ENCODE data around the gene MYH6. TPM values are rescaled to one million over a fixed set of nuclear protein-coding genes. Genes with fewer than 3 reads are reported as not detected.

Gene MYH6
- total RNA-seq, 1 experiment from 2014 or later: not detected

DNA sequence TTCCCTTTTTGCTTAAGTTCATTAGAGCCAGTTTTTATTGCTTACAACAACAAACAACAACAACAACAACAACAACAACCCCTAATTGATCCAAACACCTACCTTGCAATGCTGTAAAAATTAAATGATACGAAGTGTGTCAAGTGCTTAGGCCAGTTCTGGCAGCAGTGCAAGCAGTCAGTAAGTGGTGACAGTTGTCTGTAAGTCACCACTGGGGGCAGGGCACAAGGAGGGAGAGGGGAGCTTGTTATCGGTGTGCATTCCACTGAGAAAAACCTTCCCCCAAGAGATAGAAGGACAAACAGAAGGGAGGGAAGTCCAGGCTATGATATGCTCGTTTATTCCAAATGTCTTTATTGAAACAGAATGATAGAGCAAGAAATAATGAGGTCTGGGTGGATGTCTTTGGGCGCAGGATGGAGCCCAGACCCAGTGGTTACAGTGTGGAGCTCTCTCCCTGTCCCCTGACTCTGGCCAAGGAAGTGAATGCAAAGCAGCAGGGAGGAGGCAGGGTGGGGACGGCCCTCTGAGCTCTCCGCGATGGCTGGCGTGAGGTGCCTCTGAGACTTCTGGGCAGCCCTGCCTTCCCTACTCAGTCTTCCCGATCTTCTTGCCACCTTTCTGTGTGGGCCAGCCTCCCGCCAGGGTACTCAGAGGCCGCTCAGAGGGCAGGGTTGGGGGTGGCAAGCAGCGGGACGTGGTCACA lies 61.9 kb downstream of the MYH6 start:
- H4K20me1 ChIP-seq (ENCODE audit: insufficient read depth, low read depth, low read length): no peaks in the 10 kb centered on the region
- H2AFZ ChIP-seq (ENCODE audit: low read length): no peak overlapping the region
- H3K4me2 ChIP-seq (ENCODE audit: low read depth, low read length, poor library complexity, severe bottlenecking): no peak overlapping the region
- H3K9me3 ChIP-seq (ENCODE audit: low read length): no peaks in the 10 kb centered on the region
- DNase-seq: no peak
- H3K27me3 ChIP-seq (ENCODE audit: low read length): no peaks in the 10 kb centered on the region
- no peaks in the 10 kb centered on the region for H3K36me3 ChIP-seq (ENCODE audit: insufficient read depth, low read length)
- no peaks in the 10 kb centered on the region for H3K4me1 ChIP-seq (ENCODE audit: low read length)
- no peaks in the 10 kb centered on the region for H3K79me2 ChIP-seq (ENCODE audit: low read length)
- no peak overlapping the region for H3K27ac ChIP-seq (ENCODE audit: low read length)
- H3K4me3 ChIP-seq (ENCODE audit: low read length): no peak overlapping the region
- H3K9ac ChIP-seq (ENCODE audit: low read length): no peak overlapping the region
- H3K9me2 ChIP-seq (replicated peaks; ENCODE audit: insufficient read depth, low read length): no peaks in the 10 kb centered on the region

DNA sequence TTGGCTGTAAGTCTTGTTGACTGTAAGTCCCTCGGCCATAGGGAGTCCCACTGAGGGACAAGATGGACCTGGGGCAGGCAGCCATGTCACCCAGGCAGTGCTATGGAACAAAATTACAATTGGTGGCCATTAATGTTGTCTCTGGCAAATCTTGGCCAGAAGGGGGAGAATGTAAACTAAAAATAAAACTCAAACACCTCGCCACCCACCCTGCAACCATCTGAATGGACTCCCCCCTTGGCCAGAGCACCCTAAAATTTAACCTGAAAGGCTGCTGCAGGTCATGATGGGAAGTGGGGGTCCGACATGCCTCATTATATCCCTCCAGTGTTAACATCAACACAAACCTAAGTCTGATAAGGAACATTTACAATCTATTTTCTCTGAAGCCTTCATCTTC lies 63.6 kb downstream of the MYH6 start:
- Histone ChIP-seq H3K9ac (ENCODE audit: low read length) (no peak overlapping the region), H3K4me3 (ENCODE audit: low read length) (no peak overlapping the region), H3K9me3 (ENCODE audit: low read length) (peaks cover 5% of the 10 kb centered on the region; the same call in 1 of the 2 replicates), H3K4me1 (ENCODE audit: low read length) (no peaks in the 10 kb centered on the region), H3K27me3 (ENCODE audit: low read length) (0 out of 2 replicates have a peak, but pooled peaks cover 2% of the 10 kb centered on the region), H3K27ac (ENCODE audit: low read length) (no peak overlapping the region), H3K9me2 (replicated peaks; ENCODE audit: insufficient read depth, low read length) (no peaks in the 10 kb centered on the region), H3K36me3 (ENCODE audit: insufficient read depth, low read length) (no peaks in the 10 kb centered on the region), H2AFZ (ENCODE audit: low read length) (no peak overlapping the region), H3K79me2 (ENCODE audit: low read length) (no peaks in the 10 kb centered on the region), H3K4me2 (ENCODE audit: low read depth, low read length, poor library complexity, severe bottlenecking) (no peak overlapping the region), H4K20me1 (ENCODE audit: insufficient read depth, low read depth, low read length) (no peaks in the 10 kb centered on the region)
- no peak for DNase-seq

GRCh38 chr14:23339506-23340268 lies 68.4 kb downstream of the MYH6 start:
- H3K27ac ChIP-seq (ENCODE audit: low read length): no peak overlapping the region
- no peak overlapping the region for H3K9ac ChIP-seq (ENCODE audit: low read length)
- H3K27me3 ChIP-seq (ENCODE audit: low read length): 0 out of 2 replicates have a peak, but pooled peaks cover 2% of the 10 kb centered on the region
- H3K9me2 ChIP-seq (replicated peaks; ENCODE audit: insufficient read depth, low read length): no peaks in the 10 kb centered on the region
- no peaks in the 10 kb centered on the region for H3K36me3 ChIP-seq (ENCODE audit: insufficient read depth, low read length)
- H4K20me1 ChIP-seq (ENCODE audit: insufficient read depth, low read depth, low read length): no peaks in the 10 kb centered on the region
- H2AFZ ChIP-seq (ENCODE audit: low read length): no peak overlapping the region
- H3K4me2 ChIP-seq (ENCODE audit: low read depth, low read length, poor library complexity, severe bottlenecking): no peak overlapping the region
- no peaks in the 10 kb centered on the region for H3K4me1 ChIP-seq (ENCODE audit: low read length)
- H3K4me3 ChIP-seq (ENCODE audit: low read length): no peak overlapping the region
- H3K79me2 ChIP-seq (ENCODE audit: low read length): no peaks in the 10 kb centered on the region
- DNase-seq: no peak
- H3K9me3 ChIP-seq (ENCODE audit: low read length): peaks cover 12% of the 10 kb centered on the region; the same call in 1 of the 2 replicates

GRCh38 chr14:23335623-23336022 lies 72.5 kb downstream of the MYH6 start:
- Histone ChIP-seq H3K27ac (ENCODE audit: low read length) (no peak overlapping the region), H3K79me2 (ENCODE audit: low read length) (no peaks in the 10 kb centered on the region), H3K4me2 (ENCODE audit: low read depth, low read length, poor library complexity, severe bottlenecking) (no peak overlapping the region), H3K4me1 (ENCODE audit: low read length) (no peaks in the 10 kb centered on the region), H3K9me3 (ENCODE audit: low read length) (peaks cover 11% of the 10 kb centered on the region; the same call in 1 of the 2 replicates), H2AFZ (ENCODE audit: low read length) (no peak overlapping the region), H4K20me1 (ENCODE audit: insufficient read depth, low read depth, low read length) (no peaks in the 10 kb centered on the region), H3K27me3 (ENCODE audit: low read length) (0 out of 2 replicates have a peak, but pooled peaks cover 2% of the 10 kb centered on the region), H3K9me2 (replicated peaks; ENCODE audit: insufficient read depth, low read length) (no peaks in the 10 kb centered on the region), H3K36me3 (ENCODE audit: insufficient read depth, low read length) (no peaks in the 10 kb centered on the region), H3K4me3 (ENCODE audit: low read length) (no peak overlapping the region), H3K9ac (ENCODE audit: low read length) (no peak overlapping the region)
- no peak for DNase-seq

Small RNAs within 50 kb of the gene (small RNA-seq; reads per million reads assigned to genes)
- gene MIR208A (not detected), gene MIR208B (not detected)

Other genes with a start within 250 kb of the MYH6 start
- 0.79 TPM in 1 of 2 replicates, not detected in the other for gene SLC7A8, start 224.6 kb downstream of the MYH6 start, total RNA-seq (2014; rRNA removed; shearing (Covaris generic); ENCODE audit: low replicate concordance)
- not detected in 2 replicates for gene RNF212B, start 170.3 kb downstream of the MYH6 start, total RNA-seq (2014; rRNA removed; shearing (Covaris generic); ENCODE audit: low replicate concordance)
- 9.3 and 12.7 TPM in 2 replicates for gene HOMEZ, start 122.1 kb downstream of the MYH6 start, total RNA-seq (2014; rRNA removed; shearing (Covaris generic); ENCODE audit: low replicate concordance)
- gene PPP1R3E, start 105.4 kb downstream of the MYH6 start, total RNA-seq (2014; rRNA removed; shearing (Covaris generic); ENCODE audit: low replicate concordance): 48.3 and 70.4 TPM in 2 replicates
- 15.1 and 18.3 TPM in 2 replicates for gene BCL2L2, start 101.4 kb downstream of the MYH6 start, total RNA-seq (2014; rRNA removed; shearing (Covaris generic); ENCODE audit: low replicate concordance)
- 126 and 195 TPM in 2 replicates for gene PABPN1, start 86.8 kb downstream of the MYH6 start, total RNA-seq (2014; rRNA removed; shearing (Covaris generic); ENCODE audit: low replicate concordance)
- gene SLC22A17, start 55.4 kb downstream of the MYH6 start, total RNA-seq (2014; rRNA removed; shearing (Covaris generic); ENCODE audit: low replicate concordance): not detected in 2 replicates
- gene EFS, start 43.1 kb downstream of the MYH6 start, total RNA-seq (2014; rRNA removed; shearing (Covaris generic); ENCODE audit: low replicate concordance): not detected in 2 replicates
- not detected in 2 replicates for gene IL25, start 35.5 kb downstream of the MYH6 start, total RNA-seq (2014; rRNA removed; shearing (Covaris generic); ENCODE audit: low replicate concordance)
- not detected in 2 replicates for gene CMTM5, start 31.2 kb downstream of the MYH6 start, total RNA-seq (2014; rRNA removed; shearing (Covaris generic); ENCODE audit: low replicate concordance)
- gene MYH7, start 27.4 kb upstream of the MYH6 start, total RNA-seq (2014; rRNA removed; shearing (Covaris generic); ENCODE audit: low replicate concordance): not detected in 2 replicates
- gene NGDN, start 61.4 kb upstream of the MYH6 start, total RNA-seq (2014; rRNA removed; shearing (Covaris generic); ENCODE audit: low replicate concordance): 77.5 and 82.2 TPM in 2 replicates
- gene ZFHX2, start 143.5 kb upstream of the MYH6 start, total RNA-seq (2014; rRNA removed; shearing (Covaris generic); ENCODE audit: low replicate concordance): 0.07 and 0.32 TPM in 2 replicates
- 16.2 and 57.5 TPM in 2 replicates for gene THTPA, start 148.0 kb upstream of the MYH6 start, total RNA-seq (2014; rRNA removed; shearing (Covaris generic); ENCODE audit: low replicate concordance)
- gene AP1G2, start 159.5 kb upstream of the MYH6 start, total RNA-seq (2014; rRNA removed; shearing (Covaris generic); ENCODE audit: low replicate concordance): 207 and 248 TPM in 2 replicates
- 0.29 TPM in 1 of 2 replicates, not detected in the other for gene JPH4, start 170.5 kb upstream of the MYH6 start, total RNA-seq (2014; rRNA removed; shearing (Covaris generic); ENCODE audit: low replicate concordance)
- gene DHRS2, start 228.1 kb upstream of the MYH6 start, total RNA-seq (2014; rRNA removed; shearing (Covaris generic); ENCODE audit: low replicate concordance): 2.1 and 19.0 TPM in 2 replicates

Measured in Karpas-422 (cell line).